HG03571 (cell line): ENCODE measurements around the gene RAPGEF3.

Experiments
- ATAC-seq: cut with Tn5 transposase; IDR thresholded peaks from one replicate; pipeline ENCODE4 v1.9.1; 2021; ENCODE audit not compliant: unreplicated experiment

RAPGEF3 gene

DNA sequence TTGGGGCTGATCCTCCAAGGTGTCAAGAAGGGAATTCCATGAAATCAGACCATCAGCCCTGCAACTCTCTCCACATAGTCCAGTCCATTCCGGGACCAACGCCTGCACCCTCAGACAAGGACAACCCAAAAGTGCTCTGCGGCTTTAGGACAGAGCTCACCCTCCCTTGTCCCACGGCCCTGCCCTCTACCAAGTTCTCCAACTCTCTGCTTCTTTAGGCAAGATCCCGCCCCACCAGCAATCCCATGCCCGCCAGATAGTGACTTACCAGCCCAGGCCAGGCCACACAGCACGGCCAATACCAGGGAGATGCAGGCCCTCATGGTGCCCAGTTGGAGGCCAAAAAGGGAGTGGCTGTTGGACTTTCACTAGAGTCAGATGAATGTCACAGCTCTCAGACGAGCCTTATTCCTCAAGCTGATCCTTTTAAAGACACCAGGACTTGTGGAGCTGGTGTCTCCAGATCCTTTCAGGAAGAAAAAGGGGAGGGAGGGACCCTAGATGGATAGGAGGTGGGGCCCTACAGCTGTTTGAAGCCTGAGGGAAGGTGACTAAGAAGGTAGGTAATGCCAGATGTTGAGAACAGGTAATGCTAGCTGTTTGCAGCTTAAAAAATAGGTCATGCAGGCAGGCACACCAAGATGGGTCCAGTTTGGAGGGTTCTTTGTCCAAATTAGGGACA is 33.4 kb downstream of the RAPGEF3 start, which contains the start of gene ENDOU:
Gene ENDOU, minus strand, starts transcription at position 400 of the 682 bp plus-strand sequence. Its CDS starts 77 bp downstream, at position 323.
- ATAC-seq: no peak

DNA sequence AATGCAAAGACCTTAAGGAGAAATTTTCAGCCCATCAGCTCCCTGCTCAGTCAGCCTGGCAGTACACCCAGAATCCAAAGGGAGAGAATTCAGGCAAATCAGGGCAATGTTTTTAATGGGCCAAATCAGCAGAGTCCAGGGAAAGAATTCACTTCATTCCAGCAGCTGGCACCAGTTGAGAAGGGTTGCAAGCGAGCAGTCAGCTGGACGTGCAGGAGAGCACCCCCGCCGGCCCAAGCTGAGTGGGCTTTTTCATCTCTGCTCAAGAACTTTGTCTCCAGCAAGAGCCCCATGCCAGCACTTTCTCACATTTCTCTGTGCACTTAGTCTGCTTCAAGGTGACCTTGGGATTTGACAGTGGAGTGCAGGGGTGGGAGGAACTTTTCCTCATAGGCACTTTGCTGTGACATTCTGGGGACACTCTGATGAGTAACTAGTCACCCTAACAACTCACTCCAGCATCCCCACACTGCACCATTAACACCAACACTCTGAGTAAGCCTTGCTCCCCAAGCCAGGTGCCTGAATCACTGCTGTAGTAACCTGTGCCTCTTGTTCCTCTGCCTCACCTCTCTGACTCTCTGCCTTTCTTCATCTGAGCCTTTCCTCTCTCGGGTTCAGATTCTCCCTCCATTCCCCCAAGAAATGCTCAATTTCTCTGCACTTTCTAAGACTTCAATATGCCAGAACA is 35.6 kb downstream of the RAPGEF3 start:
- no peak for ATAC-seq

- no peak for ATAC-seq
Observed at GRCh38 chr12:47722136-47722834, 36.4 kb downstream of the RAPGEF3 start.

DNA sequence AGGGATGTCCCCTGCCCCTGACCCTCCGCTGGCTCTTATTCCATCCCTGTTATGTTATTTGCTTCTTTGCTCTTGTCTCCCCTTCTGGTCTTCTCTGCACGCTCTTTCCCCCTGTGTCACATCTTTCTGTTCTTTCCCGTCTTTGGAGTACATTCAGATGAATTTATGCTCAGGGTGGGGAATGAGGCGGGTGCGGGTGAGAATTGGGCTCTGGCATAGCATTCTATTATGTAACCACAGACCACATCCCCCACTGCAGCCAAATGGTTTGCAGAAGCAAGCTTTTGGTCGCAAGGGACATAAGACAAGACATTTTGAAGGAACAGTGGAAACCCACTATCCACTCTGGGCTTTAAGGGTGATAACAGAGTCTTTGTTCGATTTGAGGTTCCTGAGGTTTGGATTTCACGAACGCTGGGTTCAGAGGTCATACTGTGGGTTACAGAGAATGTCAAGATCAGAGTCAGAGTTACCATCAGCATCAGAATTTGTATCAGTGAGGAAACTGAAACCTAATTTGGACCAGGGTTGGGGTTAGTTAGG is 37.2 kb downstream of the RAPGEF3 start:
- ATAC-seq: no peak

- ATAC-seq: no peak
Observed at GRCh38 chr12:47718531-47718930, 40.1 kb downstream of the RAPGEF3 start.

DNA sequence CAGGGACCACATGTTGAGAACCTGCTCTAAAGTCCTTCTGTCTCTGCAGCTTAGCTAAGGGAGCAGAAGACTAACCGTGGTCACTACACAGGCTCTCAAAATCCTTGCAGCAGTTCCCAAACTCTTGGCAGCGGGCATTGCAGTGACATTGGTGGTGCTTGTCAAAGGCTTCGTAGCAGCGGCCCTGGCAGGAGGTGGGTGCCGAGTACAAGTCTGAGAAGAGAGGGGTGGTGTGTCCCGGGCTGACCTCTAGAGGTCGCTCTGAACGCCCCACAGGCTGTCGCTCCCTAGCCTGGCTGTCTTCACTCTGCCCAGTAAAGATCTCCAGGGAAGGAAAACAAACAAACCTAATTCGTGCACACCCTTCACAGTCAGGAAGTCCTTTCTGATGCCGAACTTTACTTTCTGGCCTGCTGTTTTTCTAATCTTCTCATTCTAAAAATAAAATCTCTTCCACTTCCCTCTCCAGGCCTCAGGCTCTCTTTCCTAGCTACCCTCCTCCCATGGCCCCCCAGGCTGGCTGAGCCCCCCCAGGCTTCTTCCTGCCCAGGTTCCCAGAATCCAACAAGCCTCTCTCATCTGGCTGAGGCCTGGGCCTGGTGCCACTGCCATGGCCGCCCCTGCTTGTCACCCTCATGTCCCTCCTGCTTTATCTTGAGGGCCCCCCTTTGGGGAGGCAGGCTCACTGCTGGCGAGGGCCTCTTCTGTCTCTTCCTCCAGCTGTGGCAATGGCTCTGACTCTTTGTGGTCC is 41.1 kb downstream of the RAPGEF3 start:
- no peak for ATAC-seq

DNA sequence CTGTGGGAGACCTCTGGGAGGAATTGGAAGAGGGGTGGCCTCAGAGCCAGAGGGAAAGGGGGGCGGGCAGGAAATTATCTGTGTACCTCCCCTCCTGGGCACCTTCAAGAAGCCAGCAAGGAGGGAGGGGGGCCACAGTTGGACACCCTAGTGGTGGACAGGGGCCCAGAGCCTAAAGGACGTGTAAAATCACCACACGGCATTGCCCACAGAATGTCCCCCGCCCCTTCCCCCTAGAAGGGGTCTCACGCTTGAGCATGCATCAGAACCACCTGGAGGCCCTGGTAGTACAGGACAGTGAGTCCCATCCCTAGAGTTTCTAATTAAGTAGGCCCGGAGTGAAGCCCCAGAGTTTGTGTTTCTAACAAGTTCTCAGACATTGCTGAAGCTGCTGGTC is 41.6 kb downstream of the RAPGEF3 start:
- no peak for ATAC-seq

DNA sequence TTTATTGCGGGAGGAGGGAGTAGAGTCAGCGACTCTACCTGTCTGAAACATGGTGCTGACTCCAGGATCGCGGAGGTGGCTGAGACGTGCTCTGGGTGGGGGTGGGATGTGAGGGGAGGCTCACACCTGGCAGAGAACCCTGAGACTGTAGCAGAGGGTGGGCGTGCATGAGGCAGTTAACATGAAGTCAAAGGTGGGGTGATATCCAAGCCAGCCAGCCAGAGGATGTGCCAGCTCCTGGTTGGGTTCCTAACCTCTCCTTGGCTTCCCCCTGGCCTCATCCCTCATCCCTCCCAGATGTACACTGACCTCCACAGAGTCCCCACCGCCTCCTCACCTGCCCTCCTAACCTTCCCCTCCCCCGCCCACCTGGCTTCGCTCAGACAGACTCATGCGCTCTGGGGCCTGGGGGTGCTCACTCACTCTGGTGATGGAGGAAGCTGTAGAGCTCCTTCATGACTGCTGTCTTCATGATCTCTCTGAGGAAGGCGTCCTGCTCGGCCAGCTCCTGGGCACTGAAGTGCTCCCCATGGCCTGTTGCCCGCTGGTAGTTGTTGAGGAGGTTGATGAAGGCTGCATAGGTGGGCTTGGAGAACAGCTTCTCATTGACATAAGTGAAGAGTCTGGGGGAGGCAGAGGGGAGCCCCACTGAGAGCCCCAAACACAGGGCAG is 42.7 kb downstream of the RAPGEF3 start:
- no peak for ATAC-seq

DNA sequence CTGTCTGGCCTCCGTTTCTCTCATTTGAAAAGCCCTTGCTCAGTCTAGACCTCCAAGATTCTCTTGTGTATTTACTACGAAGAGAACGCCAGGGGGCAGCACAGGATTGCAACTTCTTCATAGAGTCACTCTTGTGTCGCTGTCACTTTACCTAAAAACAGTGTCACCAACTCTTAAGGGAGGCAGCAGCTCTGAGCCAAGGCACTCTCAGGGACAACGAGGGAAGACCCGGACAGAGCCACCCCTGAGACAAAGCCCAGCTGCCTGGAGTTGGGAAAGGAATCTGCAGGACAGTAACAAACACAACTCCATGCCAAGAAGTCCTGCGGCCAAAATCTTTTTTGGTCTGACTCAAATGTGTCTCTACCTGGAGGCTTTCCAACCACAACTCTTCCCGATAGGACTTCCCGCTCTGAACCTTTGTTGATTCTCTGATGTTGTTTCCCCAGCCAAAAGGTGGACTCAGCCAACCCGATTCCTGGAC is 43.2 kb downstream of the RAPGEF3 start:
- peak; percentile 81 for ATAC-seq

GRCh38 chr12:47714826-47715386 is 43.8 kb downstream of the RAPGEF3 start:
- peak; percentile 13 for ATAC-seq

DNA sequence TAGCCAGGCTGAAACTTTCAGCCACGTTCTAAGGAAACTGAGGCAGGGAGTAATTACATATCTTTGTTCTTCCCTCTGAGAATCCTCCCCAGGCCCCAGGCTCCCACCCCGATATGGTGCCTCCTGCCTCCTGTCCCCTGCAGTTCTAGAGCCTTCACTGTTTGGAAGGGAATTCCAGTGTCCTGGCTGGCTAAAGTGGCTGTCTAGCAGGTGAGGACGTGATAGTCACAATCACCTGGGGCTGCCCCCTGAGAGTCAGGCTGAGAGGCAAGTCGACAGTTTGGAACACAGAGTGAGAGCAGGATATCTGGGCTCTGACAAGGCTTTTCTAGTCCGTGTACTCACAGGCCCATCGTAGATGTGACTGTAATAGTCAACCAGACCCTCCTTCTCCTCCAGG is 46.5 kb downstream of the RAPGEF3 start:
- ATAC-seq: no peak

GRCh38 chr12:47711448-47711847 is 47.2 kb downstream of the RAPGEF3 start:
- no peak for ATAC-seq

- ATAC-seq: no peak
Observed at GRCh38 chr12:47710278-47710677, 48.4 kb downstream of the RAPGEF3 start.

DNA sequence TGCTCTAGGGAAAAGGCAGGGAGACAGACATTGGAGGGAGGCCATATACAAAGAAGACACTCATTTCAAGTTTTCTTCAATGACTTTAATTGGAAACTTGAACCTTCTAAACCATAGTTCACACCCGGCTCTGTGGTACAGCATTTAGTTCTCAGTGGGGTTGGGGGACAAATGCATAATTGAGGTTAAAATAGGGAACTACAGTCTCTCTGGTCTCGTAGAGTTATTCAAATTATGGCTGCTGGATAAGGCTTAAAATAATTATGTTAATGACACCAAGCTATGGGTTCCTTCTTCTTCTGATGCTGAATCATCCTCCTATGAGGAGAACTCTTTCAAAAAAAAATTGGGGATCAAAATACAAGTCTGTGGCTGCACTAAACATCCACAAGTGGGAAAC is 49.0 kb downstream of the RAPGEF3 start:
- ATAC-seq: no peak

GRCh38 chr12:47709237-47709636 is 49.4 kb downstream of the RAPGEF3 start:
- no peak for ATAC-seq

DNA sequence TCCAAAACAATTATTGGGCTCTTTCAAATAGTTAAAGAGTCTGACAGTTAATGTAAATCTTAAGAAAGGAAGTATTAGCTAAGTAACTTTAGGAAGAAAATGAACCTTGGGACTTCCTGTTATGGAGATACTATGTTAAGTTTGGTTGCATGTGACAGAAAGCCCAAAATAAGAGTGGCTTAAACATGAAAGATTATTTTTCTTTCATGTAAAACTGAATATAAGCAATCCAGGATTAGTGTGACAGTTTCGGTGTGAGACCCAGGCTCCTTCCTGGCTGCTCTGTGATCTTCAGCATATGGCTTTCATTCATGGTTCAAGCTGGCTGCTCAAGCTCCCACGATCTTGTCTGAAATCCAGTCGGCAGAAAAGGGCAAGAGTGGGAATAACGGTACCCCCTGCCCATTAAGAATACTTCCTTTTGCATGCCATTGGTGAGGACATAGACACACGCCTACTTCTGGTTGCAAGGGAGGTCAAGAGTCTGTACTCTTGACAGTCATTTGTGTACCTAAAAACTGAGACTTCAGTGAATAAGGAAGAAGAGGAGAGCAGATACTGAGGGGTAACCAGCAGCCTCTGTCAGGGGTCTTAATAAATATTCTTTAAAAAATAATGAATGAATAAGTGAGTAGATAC is 50.7 kb downstream of the RAPGEF3 start:
- ATAC-seq: no peak

GRCh38 chr12:47707355-47707754 is 51.3 kb downstream of the RAPGEF3 start:
- ATAC-seq: no peak

- peak; percentile 81 for ATAC-seq
Observed at GRCh38 chr12:47705566-47706425, 52.9 kb downstream of the RAPGEF3 start, which contains the start of gene RPAP3. Gene RPAP3, minus strand, starts transcription at chr12:47706030. Its CDS starts 3,190 bp downstream, at chr12:47702840.

DNA sequence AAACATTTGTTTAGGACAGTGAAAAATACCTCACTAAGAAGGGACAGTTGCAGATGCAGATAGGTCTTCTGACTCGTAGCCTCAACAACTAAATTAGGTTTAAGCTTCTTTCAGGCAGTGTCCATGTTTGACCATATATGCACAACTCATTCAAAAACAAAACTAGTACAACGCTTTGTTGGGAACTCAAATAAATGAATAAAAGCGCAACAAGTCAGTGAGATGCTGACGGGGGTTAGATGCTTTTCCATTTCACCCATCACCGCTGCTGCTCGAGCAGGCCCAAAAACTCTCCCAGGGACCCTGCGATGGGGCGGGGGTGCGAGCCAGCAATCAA is 53.5 kb downstream of the RAPGEF3 start:
- ATAC-seq: no peak
